GM12875 (cell line): Measurements from ENCODE around the gene NHERF2.

Experiments used
- H3K4me3 ChIP-seq: one replicate; pipeline ENCODE4 v1.5.1; 2011; ENCODE audit warnings: low read depth, low read length, control low read depth
- TF ChIP-seq, protein P1 (sequence below): IDR thresholded peaks from 2 replicates; pipeline ENCODE4 v1.5.1; 2011; ENCODE audit warnings: low read depth, mild to moderate bottlenecking, control low read depth, inconsistent platforms, low read length, moderate library complexity, borderline replicate concordance; ENCODE audit not compliant: insufficient read depth

Gene NHERF2

DNA sequence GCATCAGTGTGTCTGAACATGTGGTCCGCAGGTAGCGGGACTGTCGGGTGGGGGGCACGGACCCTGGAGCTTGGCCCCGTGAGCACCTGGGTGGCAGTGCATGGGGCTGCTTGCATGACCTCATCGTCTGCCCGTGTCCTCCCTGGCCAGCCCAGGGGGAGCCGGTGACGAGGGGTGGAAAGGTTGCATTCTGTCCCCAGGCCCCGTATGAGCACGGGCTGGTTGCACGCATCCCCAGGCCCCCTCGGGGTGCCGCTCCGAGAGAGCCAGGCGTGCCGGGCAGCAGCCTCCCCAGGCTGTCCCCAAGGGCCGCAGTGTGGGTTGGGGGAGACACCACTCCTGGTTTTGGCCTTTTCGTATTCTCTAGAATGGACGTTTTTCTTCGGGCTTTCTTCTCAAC is 51.0 kb downstream of the NHERF2 start:
- no peak overlapping the region for H3K4me3 ChIP-seq
- TF ChIP-seq, protein P1, sequence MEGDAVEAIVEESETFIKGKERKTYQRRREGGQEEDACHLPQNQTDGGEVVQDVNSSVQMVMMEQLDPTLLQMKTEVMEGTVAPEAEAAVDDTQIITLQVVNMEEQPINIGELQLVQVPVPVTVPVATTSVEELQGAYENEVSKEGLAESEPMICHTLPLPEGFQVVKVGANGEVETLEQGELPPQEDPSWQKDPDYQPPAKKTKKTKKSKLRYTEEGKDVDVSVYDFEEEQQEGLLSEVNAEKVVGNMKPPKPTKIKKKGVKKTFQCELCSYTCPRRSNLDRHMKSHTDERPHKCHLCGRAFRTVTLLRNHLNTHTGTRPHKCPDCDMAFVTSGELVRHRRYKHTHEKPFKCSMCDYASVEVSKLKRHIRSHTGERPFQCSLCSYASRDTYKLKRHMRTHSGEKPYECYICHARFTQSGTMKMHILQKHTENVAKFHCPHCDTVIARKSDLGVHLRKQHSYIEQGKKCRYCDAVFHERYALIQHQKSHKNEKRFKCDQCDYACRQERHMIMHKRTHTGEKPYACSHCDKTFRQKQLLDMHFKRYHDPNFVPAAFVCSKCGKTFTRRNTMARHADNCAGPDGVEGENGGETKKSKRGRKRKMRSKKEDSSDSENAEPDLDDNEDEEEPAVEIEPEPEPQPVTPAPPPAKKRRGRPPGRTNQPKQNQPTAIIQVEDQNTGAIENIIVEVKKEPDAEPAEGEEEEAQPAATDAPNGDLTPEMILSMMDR = no peak

DNA sequence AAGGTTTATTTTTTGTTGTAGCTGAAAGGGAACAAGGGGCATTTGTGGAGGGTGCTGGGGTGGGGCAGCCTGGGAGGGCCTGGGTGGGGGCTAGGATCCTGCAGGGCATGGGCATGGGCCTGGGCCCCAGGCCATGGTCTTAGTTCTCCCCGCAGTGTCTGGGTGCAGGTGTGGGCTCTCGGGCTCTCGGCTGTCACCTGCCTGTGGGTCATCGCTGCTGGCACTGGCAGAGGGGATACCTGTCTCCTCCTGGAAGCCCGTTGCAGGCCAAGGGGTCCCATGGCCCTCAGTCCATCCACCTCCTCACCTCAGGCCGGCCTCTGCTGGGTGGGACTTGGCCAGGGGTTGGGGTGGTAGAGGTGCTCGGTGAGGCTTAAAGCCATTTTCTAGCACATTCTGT is 51.4 kb downstream of the NHERF2 start:
- H3K4me3 ChIP-seq = no peak overlapping the region
- TF ChIP-seq, protein P1 = no peak

DNA sequence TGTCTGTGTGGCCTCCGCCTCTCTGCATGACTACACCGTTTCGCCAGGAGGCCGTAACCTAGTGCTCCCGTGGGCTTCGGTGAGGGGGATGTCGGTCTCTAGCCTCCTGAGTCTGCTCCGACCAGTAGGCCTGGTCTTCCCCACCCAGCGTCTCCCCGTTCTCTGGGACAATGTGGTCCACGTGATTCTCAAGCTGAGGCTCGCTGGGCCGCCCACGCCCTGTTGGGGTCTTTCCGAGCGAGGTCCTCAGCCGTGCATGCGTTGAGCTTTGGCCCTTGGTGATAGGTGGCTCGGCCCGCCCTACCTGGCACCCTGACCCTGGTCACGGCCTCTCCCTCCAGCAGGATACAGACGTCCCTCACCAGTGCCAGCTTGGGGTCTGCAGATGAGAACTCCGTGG is 52.0 kb downstream of the NHERF2 start:
- TF ChIP-seq, protein P1 = no peak
- no peak overlapping the region for H3K4me3 ChIP-seq

DNA sequence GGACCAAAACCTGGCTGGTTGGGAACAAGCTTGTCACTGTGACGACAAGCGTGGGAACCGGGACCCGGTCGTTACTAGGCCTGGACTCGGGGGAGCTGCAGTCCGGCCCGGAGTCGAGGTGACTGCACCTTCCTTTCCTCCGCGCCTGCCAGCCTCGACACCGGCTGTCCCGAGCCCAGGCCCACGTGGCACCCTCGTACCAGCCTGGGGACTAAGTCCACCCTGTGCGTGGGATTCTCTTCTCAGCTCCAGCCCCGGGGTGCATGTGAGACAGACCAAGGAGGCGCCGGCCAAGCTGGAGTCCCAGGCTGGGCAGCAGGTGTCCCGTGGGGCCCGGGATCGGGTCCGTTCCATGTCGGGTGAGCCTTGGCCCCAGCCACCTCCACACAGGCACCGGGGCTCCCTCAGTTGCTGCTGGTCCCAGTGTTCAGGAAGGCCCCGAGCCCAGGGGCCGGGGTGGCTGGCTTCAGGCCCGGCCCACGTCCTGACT is 52.7 kb downstream of the NHERF2 start:
- H3K4me3 ChIP-seq = no peak overlapping the region
- TF ChIP-seq, protein P1 = no peak

DNA sequence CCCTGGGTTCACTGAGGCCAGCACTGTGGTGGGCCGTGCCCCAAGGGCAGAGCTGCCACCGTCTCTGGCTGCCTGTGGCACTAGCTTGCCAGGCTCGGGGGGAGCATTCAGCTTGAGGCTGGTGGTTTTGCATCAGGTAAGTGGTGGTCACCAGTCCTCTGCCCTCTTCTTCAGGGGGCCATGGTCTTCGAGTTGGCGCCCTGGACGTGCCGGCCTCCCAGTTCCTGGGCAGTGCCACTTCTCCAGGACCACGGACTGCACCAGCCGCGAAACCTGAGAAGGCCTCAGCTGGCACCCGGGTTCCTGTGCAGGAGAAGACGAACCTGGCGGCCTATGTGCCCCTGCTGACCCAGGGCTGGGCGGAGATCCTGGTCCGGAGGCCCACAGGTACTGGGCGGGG is 53.3 kb downstream of the NHERF2 start:
- TF ChIP-seq, protein P1 = no peak
- no peak overlapping the region for H3K4me3 ChIP-seq

DNA sequence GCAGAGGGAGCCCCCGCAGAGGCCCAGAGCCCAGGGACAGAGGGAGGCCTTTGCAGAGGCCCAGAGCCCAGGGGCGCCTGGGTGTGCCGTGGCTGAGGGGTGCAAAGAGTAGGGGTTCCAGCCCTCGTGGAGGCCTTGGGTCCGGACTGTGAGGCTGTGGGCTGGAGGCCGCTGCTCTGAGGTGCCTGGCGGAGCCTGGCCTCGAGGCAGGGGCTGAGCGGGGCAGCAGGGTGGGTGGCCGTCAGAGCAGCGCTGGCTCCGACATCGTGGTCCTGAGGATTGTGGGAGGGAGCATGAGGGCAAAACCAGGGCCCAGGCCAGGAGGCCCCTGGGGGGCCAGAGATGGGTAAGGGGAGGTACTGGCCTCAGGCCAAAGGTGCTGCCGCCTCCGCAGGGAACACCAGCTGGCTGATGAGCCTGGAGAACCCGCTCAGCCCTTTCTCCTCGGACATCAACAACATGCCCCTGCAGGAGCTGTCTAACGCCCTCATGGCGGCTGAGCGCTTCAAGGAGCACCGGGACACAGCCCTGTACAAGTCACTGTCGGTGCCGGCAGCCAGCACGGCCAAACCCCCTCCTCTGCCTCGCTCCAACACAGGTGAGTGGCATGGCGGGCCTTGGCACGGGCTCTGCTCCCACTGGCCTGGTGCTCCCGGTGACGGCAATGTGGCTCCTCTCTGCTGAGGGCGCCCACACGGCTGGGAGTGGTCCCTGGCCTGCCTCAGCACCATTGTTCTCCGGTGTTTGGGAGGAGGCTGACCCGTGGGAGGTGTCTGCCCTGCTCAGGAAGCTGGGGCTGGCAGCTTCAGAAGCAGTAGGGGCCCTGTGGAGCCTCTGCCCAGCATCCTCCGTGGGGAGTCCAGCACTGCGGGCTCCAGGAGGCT is 54.7 kb downstream of the NHERF2 start:
- no peak overlapping the region for H3K4me3 ChIP-seq
- TF ChIP-seq, protein P1 = no peak
